Amniotic epithelial cell (primary cell): ENCODE data around the gene GPR31.

Experiments used
- DNase-seq: peaks from one replicate; pipeline ENCODE4 v3.0.0-alpha.2; 2010; ENCODE audit warnings: low read depth

Gene GPR31

DNA sequence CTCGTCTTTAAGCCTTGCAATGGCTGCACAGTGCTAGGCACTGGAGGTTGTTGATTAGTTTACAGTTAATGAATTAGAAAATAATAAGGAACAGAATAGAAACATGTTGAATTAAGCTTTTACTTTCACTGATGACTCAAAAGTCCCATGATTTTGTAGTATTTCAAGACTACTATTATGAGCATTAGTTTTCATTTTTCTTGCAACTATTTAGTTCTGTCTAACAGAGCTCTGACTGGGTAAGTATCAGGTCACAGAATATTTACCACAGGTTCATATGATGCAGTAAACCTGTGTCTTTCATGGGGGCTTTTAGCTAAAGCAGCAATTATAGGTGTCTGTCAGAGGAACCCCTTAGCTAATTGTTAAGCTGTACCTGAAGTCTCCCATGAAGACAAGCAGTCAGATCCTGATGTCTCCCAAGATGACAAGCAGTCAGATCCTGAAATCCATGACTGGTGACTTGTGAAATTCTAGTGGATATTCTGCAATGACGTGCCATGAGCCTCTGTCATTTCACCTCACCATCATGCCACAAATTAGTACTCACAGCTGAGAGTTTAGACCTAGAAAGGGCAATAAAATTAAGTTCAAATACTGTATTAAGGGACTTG, 8.2 kb upstream of the GPR31 start:
- no peak for DNase-seq

DNA sequence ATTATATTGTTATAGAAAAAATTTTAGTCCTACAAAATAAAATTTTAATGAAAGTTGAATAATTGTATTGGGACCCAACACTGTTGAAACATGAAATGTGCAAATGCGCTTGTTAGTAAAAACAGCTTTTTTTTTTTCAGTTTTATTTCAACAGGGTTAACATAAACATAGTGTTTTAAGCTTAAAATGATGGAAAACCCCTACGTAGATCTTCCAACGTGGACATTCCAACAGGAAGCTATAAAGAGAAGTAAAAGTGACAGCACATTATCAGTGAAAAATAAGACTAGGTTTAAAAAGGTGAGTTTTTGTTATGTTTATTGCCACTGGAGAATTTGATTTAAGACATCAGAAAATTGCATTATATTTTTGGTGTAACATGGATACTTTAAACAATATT, 6.5 kb upstream of the GPR31 start:
- no peak for DNase-seq

DNA sequence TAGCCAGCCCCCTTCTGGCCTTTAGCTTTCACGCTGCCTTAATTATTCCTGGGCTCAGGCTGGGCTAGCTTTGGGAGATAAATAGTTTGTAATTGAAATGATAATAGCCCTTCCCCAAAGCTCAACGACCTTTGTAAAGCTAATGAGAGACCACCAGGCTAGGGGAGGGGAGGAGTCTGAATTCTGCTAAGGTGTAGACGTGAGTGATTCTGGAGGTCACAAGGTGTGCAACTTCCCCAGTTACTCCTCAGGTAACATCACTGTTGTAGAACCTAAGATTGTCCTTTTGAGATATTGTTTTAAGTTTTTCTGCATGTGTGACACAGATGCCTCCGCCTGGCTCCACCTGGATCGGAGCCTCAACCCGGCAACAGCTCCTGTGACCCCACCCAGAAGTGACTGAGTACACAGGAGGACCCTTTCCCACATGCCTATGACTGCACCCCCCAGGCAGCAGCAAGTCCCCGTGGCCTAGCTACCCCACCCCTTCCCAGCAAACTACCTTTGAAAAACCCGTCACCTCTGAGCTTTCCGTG, 5.8 kb upstream of the GPR31 start:
- DNase-seq: no peak

GRCh38 chr6:167162591-167162990, 4.8 kb upstream of the GPR31 start:
- DNase-seq: no peak

DNA sequence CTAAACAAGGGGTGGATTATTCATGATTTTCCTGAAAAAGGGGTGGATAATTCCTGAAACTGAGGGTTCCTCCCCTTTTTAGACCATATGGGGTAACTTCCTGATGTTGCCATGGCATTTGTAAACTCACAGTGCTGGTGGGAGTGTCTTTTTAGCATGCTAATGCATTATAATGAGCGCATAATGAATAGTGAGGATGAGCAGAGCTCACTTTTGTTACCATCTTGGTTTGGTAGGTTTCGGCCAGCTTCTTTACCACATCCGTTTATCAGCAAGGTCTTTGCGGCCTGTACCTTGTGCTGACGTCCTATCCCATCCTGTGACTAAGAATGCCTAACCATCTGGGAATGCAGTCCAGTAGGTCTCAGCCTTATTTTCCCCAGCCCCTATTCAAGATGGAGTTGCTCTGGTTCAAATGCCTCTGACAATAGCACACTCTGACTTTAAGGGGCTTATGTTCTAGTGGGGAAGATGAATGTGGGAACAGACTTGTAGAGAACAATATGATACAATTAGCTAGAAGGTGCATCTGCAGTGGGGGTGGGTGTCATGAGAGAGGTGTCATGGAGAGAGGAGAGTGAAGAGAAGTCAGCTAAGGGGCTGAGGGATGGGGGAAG, 4.2 kb upstream of the GPR31 start:
- DNase-seq: no peak

- DNase-seq: no peak
These were observed 366 bp downstream of the GPR31 start for GRCh38 chr6:167157414-167157813.

DNA sequence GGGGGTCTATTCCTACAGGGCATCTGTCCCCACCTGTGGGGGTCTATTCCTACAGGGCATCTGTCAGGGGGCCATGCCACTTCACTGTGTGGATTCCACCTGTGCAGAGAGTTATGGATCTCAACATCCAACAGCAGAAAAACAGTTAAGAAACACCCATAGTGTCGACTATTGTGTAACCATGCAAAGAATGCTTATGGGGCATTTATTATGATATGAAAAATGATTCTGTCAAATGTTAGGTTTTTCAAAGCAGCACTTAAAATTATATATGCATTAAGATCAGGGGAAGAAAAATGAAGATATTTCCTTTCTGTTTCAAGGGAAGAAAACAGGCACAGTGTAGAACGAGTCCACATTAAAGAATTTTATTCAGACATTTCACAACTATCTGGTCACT, 2.9 kb downstream of the GPR31 start:
- DNase-seq: no peak

DNA sequence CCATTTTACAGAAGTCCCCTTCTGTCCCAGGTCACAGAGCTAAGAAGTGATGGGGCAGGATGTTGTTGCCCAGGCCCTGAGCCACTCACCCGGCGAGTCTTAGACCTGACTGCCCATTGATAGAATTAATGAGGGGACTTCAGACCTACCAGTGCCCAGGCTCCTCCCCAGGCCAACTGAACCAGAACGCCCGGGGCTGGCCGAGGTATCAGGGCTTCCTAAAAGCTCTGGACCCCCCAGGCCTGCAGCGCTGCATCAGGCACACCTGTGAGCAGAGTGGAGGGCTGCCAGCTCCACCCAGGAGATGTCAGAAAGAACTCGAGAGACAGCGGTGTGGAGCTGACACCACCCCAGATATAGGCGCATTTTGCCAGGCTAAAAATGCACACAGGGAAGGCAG, 3.5 kb downstream of the GPR31 start:
- DNase-seq: no peak

GRCh38 chr6:167153521-167153959, 4.2 kb downstream of the GPR31 start:
- no peak for DNase-seq

DNA sequence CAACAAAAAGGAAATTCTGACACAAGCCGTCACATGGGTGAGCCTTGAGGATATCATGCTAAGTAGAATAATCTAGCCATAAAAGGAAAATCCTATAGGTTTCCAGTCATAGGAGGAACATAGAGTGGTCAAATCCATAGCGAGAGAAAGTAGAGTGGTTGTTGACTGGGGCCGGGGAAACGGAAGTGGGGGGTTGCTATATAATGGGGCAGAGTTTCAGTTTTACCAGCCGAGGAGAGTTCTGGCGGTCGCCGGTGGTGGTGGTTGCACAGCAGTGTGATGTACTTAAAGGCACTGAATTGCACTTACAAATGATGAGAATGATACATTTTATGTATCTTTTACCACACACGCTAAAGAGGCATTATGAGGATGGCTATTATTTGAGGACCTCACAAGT, 4.9 kb downstream of the GPR31 start:
- DNase-seq: no peak

DNA sequence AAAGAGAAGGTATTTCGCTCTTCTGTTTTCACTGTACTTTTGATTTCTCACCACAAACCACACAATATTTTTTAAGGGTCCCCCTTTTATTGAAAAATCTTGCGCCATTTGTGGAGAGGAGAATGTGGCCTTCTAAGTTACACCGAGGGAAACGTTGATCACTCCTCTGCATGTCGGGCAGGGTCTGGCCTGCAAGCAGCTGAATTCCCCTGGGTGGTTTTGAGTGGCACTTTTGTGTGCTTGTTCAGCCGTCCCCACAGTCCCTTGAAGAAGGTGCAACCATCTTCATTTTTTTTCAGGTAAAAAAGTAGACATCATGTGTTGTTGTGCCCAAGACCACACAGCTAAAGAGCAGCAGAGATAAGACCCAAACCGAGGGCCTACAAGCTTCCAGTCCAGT, 6.1 kb downstream of the GPR31 start:
- no peak for DNase-seq

GRCh38 chr6:167150941-167151549, 6.7 kb downstream of the GPR31 start:
- no peak for DNase-seq

DNA sequence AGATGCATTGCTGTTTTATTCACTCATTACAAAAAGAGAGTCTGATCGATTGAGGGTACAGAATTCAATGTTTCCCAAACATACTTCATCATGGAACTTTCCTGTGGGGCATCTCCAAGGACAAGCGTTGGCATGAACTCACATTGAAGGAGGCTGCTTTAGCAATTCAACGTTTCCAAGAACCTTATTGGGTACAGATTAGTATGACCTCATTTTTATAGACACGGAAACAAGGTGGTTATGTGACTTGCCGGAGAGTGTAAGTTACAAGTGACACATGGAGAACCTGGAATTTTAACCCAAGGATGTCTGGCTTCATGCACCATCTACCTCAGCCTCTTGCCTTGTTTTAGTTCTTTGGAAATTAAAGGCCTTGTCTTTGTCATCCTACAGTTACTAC, 8.8 kb downstream of the GPR31 start:
- DNase-seq: no peak

DNA sequence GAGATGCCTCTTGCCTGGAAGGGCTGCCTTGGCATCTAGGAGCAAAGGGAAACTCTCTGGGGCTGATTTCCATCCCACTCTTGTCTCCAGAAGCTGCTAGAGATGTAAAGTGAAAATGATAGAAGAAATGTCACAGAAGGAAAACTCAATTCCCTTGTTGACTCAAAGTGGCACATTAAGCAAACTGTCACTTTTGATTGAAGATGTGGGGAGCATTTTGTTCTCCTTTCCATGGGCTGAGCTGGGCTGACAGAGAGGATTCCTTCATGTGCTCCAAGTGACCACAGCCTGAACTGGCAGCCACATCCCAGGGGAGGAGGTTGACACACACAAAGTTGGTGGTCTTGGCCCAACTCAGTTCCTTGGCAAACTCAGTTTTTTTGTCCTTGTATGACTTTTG, 9.8 kb downstream of the GPR31 start:
- DNase-seq: no peak

- no peak for DNase-seq
These were observed 10.8 kb downstream of the GPR31 start for GRCh38 chr6:167146977-167147376.

- DNase-seq: no peak
These were observed 11.6 kb downstream of the GPR31 start for GRCh38 chr6:167146135-167146534.

GRCh38 chr6:167145461-167145860, 12.3 kb downstream of the GPR31 start:
- DNase-seq: no peak

GRCh38 chr6:167143041-167143440, 14.7 kb downstream of the GPR31 start:
- no peak for DNase-seq

DNA sequence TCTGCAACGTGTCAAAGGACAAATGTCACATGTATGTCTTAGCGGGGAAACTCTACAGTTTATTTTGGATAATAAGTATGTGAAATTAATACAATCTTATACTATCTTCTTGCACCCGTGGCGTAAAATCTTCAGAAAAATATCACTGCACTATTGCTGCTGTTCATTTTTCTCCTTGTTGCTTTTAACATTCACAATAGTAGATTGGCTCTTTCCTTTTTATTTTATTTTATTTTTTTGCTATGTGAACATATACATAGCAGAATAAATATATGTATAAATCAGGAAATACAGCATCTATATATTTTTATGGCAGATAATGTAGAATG, 15.4 kb downstream of the GPR31 start:
- DNase-seq: no peak

GRCh38 chr6:167141667-167142432, 15.9 kb downstream of the GPR31 start:
- peak; percentile 3 for DNase-seq

DNA sequence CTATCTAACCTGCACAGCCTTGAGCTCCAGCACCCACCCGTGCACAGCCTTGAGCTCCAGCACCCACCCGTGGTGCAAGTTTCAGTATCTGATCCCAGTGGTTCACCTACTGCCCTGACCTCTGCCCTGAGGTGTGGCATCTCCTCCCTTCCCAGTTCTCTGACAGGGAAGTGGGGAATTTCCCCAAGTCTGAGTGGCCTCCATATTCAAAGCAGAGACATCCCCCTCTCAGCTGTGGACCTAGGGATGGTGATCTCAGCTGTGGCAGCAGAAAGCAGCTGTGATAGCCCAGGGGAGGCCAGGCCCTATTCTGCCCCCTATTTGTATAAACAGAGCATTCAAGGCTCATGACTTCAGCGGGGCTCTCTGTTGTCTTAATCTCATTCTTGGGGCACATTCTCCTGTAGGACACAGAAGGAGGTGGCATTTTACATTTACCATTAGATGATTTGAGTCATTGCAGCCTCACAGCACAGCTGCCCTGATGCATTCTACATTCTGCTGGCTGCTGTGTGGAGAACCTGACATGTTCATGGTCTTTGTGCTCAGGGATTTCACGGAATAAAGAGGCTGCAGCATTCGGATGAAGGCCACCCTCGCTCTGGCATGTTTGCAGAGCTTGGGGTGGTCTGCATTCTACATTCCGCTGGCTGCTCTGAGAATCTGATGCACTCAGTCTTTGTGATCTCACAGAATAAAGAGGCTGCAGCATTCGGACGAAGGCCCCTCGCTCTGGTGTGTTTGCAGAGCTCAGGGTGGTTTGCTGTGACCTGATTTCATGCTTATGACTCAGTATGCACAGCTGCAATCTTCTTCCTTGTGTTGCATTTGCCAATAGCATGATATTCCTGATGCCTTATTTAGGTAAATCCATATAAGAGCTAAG, 16.9 kb downstream of the GPR31 start:
- DNase-seq: peak; percentile 6

DNA sequence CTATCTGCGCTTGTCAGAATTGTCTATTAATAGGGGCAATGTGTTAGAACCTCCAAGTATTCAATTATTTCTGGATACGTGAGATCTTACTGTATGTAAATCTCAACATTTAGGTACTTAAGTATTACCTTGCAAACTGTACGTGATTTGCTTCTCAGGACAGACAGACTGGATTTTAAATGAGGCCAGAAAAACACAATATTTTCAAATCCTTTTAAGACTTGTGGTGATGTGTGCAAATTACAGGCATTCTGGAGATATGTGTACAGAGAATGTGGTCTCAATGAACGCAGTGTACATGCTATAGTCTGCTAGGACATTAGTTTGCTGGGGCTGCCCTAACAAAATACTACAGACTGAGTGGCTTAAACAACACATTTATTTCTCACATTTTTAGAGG, 18.0 kb downstream of the GPR31 start:
- DNase-seq: no peak
